Hepatocyte (in vitro differentiated cells): ENCODE results near the gene HCN3.

Experiments used
- EZH2 ChIP-seq: fragments of 200-600 bp; sonication (generic); IDR thresholded peaks from 2 replicates; pipeline ENCODE4 v1.6.1; 2016; ENCODE audit warnings: antibody characterized with exemption, mild to moderate bottlenecking, borderline replicate concordance
- EZH2phosphoT487 ChIP-seq: fragments of 200-600 bp; sonication (generic); IDR thresholded peaks from one replicate; pipeline ENCODE4 v1.6.1; 2018; ENCODE audit warnings: antibody characterized with exemption, mild to moderate bottlenecking, low read depth, moderate library complexity; ENCODE audit not compliant: unreplicated experiment, severe bottlenecking
- TF ChIP-seq, protein P1 (sequence below): fragments of 200-600 bp; sonication (generic); IDR thresholded peaks from 2 replicates; pipeline ENCODE4 v1.5.1; 2016; ENCODE audit warnings: antibody characterized with exemption, mild to moderate bottlenecking; ENCODE audit not compliant: poor library complexity

- TF ChIP-seq, protein P1, sequence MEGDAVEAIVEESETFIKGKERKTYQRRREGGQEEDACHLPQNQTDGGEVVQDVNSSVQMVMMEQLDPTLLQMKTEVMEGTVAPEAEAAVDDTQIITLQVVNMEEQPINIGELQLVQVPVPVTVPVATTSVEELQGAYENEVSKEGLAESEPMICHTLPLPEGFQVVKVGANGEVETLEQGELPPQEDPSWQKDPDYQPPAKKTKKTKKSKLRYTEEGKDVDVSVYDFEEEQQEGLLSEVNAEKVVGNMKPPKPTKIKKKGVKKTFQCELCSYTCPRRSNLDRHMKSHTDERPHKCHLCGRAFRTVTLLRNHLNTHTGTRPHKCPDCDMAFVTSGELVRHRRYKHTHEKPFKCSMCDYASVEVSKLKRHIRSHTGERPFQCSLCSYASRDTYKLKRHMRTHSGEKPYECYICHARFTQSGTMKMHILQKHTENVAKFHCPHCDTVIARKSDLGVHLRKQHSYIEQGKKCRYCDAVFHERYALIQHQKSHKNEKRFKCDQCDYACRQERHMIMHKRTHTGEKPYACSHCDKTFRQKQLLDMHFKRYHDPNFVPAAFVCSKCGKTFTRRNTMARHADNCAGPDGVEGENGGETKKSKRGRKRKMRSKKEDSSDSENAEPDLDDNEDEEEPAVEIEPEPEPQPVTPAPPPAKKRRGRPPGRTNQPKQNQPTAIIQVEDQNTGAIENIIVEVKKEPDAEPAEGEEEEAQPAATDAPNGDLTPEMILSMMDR = no peak
- peak; percentile 51 for TF ChIP-seq EZH2
- TF ChIP-seq EZH2phosphoT487 = no peak
Measured at GRCh38 chr1:155295183-155295941, 18.1 kb downstream of the HCN3 start.
